Ishikawa (cell line): ENCODE results near the gene NMB.

Experiments used
- CEBPB ChIP-seq: IDR thresholded peaks from 2 replicates; pipeline ENCODE4 v1.6.1; 2012
- CREB1 ChIP-seq: IDR thresholded peaks from 2 replicates; pipeline ENCODE4 v1.6.1; 2012; ENCODE audit warnings: low read depth
- EGR1 ChIP-seq: IDR thresholded peaks from 2 replicates; pipeline ENCODE4 v1.6.1; 2012
- EP300 ChIP-seq: IDR thresholded peaks from 2 replicates; pipeline ENCODE4 v1.6.1; 2012; ENCODE audit warnings: borderline replicate concordance
- FOXM1 ChIP-seq: IDR thresholded peaks from 2 replicates; pipeline ENCODE4 v1.6.1; 2012; ENCODE audit warnings: low read depth, borderline replicate concordance
- MAX ChIP-seq: IDR thresholded peaks from 2 replicates; pipeline ENCODE4 v1.6.1; 2012
- NFIC ChIP-seq: IDR thresholded peaks from 2 replicates; pipeline ENCODE4 v1.6.1; 2012
- RAD21 ChIP-seq: IDR thresholded peaks from 2 replicates; pipeline ENCODE4 v1.6.1; 2012; ENCODE audit warnings: low read depth
- REST ChIP-seq: IDR thresholded peaks from 2 replicates; pipeline ENCODE4 v1.6.1; 2012; ENCODE audit warnings: low read depth, mild to moderate bottlenecking
- TAF1 ChIP-seq: IDR thresholded peaks from 2 replicates; pipeline ENCODE4 v1.6.1; 2012; ENCODE audit warnings: low read depth, mild to moderate bottlenecking
- TCF12 ChIP-seq: IDR thresholded peaks from 2 replicates; pipeline ENCODE4 v1.6.1; 2012; ENCODE audit warnings: low read depth
- TEAD4 ChIP-seq: IDR thresholded peaks from 2 replicates; pipeline ENCODE4 v1.6.1; 2012
- USF1 ChIP-seq: IDR thresholded peaks from 2 replicates; pipeline ENCODE4 v1.6.1; 2012
- YY1 ChIP-seq: IDR thresholded peaks from 2 replicates; pipeline ENCODE4 v1.6.1; 2012; ENCODE audit warnings: low read depth
- ZBTB7A ChIP-seq: IDR thresholded peaks from 2 replicates; pipeline ENCODE4 v1.6.1; 2012; ENCODE audit warnings: low read depth

NMB gene

GRCh38 chr15:84658080-84658787 lies at the start of gene NMB:
Gene NMB (minus strand): TSS chr15:84658199. CDS start chr15:84658152, 47 bp downstream.
- peak; percentile 12; the same call in 1 of the 2 replicates for TF ChIP-seq MAX
- 0 out of 2 replicates have a peak, but pooled peaks have one; percentile 27 for TF ChIP-seq TAF1
- 0 out of 2 replicates have a peak, but pooled peaks have one; percentile 13 for TF ChIP-seq TCF12
- TF ChIP-seq EP300, result no peak
- TF ChIP-seq ZBTB7A, result peak; percentile 64; the same call in 1 of the 2 replicates
- TF ChIP-seq EGR1, result no peak
- TF ChIP-seq RAD21, result no peak
- no peak for TF ChIP-seq YY1
- no peak for TF ChIP-seq FOXM1
- no peak for TF ChIP-seq CREB1
- no peak for TF ChIP-seq USF1
- no peak for TF ChIP-seq TEAD4
- no peak for TF ChIP-seq REST

- TF ChIP-seq FOXM1, result no peak
- TF ChIP-seq NFIC, result no peak
- TF ChIP-seq RAD21, result no peak
- TF ChIP-seq USF1, result no peak
- TF ChIP-seq TEAD4, result no peak
- no peak for TF ChIP-seq TAF1
- TF ChIP-seq CREB1, result no peak
Observed at GRCh38 chr15:84703808-84704207, 45.8 kb upstream of the NMB start.

- TF ChIP-seq FOXM1 (no peak), TEAD4 (no peak), CEBPB (no peak), REST (no peak), EGR1 (no peak), NFIC (no peak), TCF12 (no peak), MAX (no peak), USF1 (no peak), ZBTB7A (no peak), TAF1 (no peak), EP300 (no peak), CREB1 (no peak), YY1 (no peak), RAD21 (no peak)
Observed at GRCh38 chr15:84702961-84703482, 45.0 kb upstream of the NMB start.

GRCh38 chr15:84699538-84700191 lies 41.7 kb upstream of the NMB start:
- no peak for TF ChIP-seq REST
- TF ChIP-seq CEBPB, result no peak
- TF ChIP-seq YY1, result no peak
- no peak for TF ChIP-seq NFIC
- TF ChIP-seq FOXM1, result no peak
- TF ChIP-seq EGR1, result no peak
- TF ChIP-seq TAF1, result no peak
- TF ChIP-seq CREB1, result no peak
- no peak for TF ChIP-seq ZBTB7A
- no peak for TF ChIP-seq RAD21
- TF ChIP-seq MAX, result no peak
- TF ChIP-seq TEAD4, result no peak
- no peak for TF ChIP-seq TCF12
- no peak for TF ChIP-seq USF1
- no peak for TF ChIP-seq EP300
